B cell (primary cell): ENCODE data around the gene EBLN2. TPM values are rescaled to one million over a fixed set of nuclear protein-coding genes. Genes with fewer than 3 reads are reported as not detected.

Experiments used
- ATAC-seq: fragments of 200-7000 bp; cut with Tn5 transposase; one replicate; pipeline ENCODE4 v1.10.0; 2021; ENCODE audit warnings: low read depth, mild to moderate bottlenecking, moderate number of reproducible peaks, moderate library complexity
- CTCF ChIA-PET: fragments of 350-600 bp; sonication (Branson Sonifier 250); formaldehyde crosslinking; loops from one replicate; lab custom pipeline; 2021; ENCODE audit warnings: antibody characterized with exemption, inconsistent platforms; lab: Charles Lee
- POLR2A ChIA-PET: fragments of 350-600 bp; sonication (Branson Sonifier 250); formaldehyde crosslinking; loops from one replicate; lab custom pipeline; 2021; ENCODE audit warnings: antibody characterized with exemption; lab: Charles Lee
- DNase-seq: peaks from one replicate; pipeline ENCODE4 v3.0.0; 2013
- H2AFZ ChIP-seq: 2 replicates; pipeline ENCODE4 v1.6.1; 2012; ENCODE audit warnings: mild to moderate bottlenecking, low read depth, low read length; ENCODE audit not compliant: insufficient read depth, poor library complexity, severe bottlenecking
- H3K27ac ChIP-seq, 2 donors: 1 replicate in 1 of 2; 2 replicates in 1 of 2; pipeline ENCODE4 v1.5.1; 2012 to 2013; ENCODE audit warnings: low read length in 2 of 2, mild to moderate bottlenecking in 2 of 2, moderate library complexity in 1 of 2
- H3K27me3 ChIP-seq, 4 experiments: fragments of 200-600 bp in 1 of 4; sonication (generic) in 1 of 4; replicated peaks in 1 of 4; 1 replicate in 2 of 4; 2 replicates in 2 of 4; pipeline versions ENCODE4 v1.6.1 to v1.7.0; 2013 to 2016; ENCODE audit warnings: low read length in 3 of 4, mild to moderate bottlenecking in 2 of 4, mixed read lengths in 1 of 4, moderate library complexity in 1 of 4; ENCODE audit not compliant: insufficient read depth in 4 of 4, control insufficient read depth in 3 of 4; ENCODE audit errors: control extremely low read depth in 1 of 4
- H3K36me3 ChIP-seq, 2 experiments: replicated peaks in 1 of 2; 1 replicate in 1 of 2; 2 replicates in 1 of 2; pipeline versions ENCODE4 v1.6.1 to v1.7.1; 2013; ENCODE audit warnings: low read length in 1 of 2; ENCODE audit not compliant: insufficient read depth in 2 of 2, control insufficient read depth in 1 of 2; ENCODE audit errors: control extremely low read depth in 1 of 2, extremely low read depth in 1 of 2
- H3K4me1 ChIP-seq, 2 donors: fragments of 200-600 bp in 1 of 2; sonication (generic) in 1 of 2; 1 replicate in 1 of 2; 2 replicates in 1 of 2; pipeline versions ENCODE4 v1.5.1 to v1.6.1; 2013 to 2017; ENCODE audit warnings: low read length in 2 of 2; ENCODE audit not compliant: control insufficient read depth in 2 of 2, insufficient read depth in 2 of 2
- H3K4me2 ChIP-seq: replicated peaks from 2 replicates; pipeline ENCODE3; 2012; ENCODE audit warnings: mild to moderate bottlenecking, low read depth, low read length; ENCODE audit not compliant: poor library complexity, severe bottlenecking
- H3K4me3 ChIP-seq, 5 experiments: fragments of 200-600 bp in 1 of 5; sonication (generic) in 1 of 5; 1 replicate in 3 of 5; 2 replicates in 2 of 5; pipeline versions ENCODE4 v1.5.1 to v1.7.0; 2011 to 2016; ENCODE audit warnings: low read length in 4 of 5, mild to moderate bottlenecking in 4 of 5, low read depth in 2 of 5, control low read depth in 1 of 5, moderate library complexity in 1 of 5; ENCODE audit not compliant: insufficient read depth in 1 of 5; ENCODE audit errors: control extremely low read depth in 1 of 5, extremely low read depth in 1 of 5
- H3K79me2 ChIP-seq: fragments of 200-600 bp; sonication (generic); one replicate; pipeline ENCODE4 v1.6.0; 2016; ENCODE audit warnings: low read length; ENCODE audit not compliant: control insufficient read depth, insufficient read depth
- H3K9ac ChIP-seq: fragments of 200-600 bp; sonication (generic); 2 replicates; pipeline ENCODE4 v1.6.1; 2017; ENCODE audit warnings: mild to moderate bottlenecking, low read length, moderate library complexity
- H3K9me3 ChIP-seq, 3 donors: one replicate each; pipeline versions ENCODE4 v1.6.1 to v1.7.1; 2013; ENCODE audit warnings: low read length in 2 of 3; ENCODE audit not compliant: control insufficient read depth in 2 of 3, insufficient read depth in 1 of 3; ENCODE audit errors: control extremely low read depth in 1 of 3
- H4K20me1 ChIP-seq: 2 replicates; pipeline ENCODE4 v1.6.0; 2012; ENCODE audit warnings: mild to moderate bottlenecking, low read length; ENCODE audit not compliant: insufficient read depth, control insufficient read depth, poor library complexity, severe bottlenecking
- H3K27ac Mint-ChIP-seq: one replicate; pipeline ENCODE4 v1.8.0; 2021; ENCODE audit warnings: mixed read lengths
- H3K27me3 Mint-ChIP-seq: one replicate; pipeline ENCODE4 v1.8.0; 2021; ENCODE audit warnings: mixed read lengths
- H3K4me1 Mint-ChIP-seq: one replicate; pipeline ENCODE4 v1.8.0; 2021; ENCODE audit warnings: mixed read lengths
- H3K4me3 Mint-ChIP-seq: one replicate; pipeline ENCODE4 v1.8.0; 2021; ENCODE audit warnings: mixed read lengths
- H3K9me3 Mint-ChIP-seq: one replicate; pipeline ENCODE4 v1.8.0; 2022; ENCODE audit warnings: mixed read lengths; ENCODE audit not compliant: insufficient read depth
- EZH2 ChIP-seq: IDR thresholded peaks from 2 replicates; pipeline ENCODE4 v1.6.1; 2012; ENCODE audit warnings: borderline replicate concordance, low read depth, mild to moderate bottlenecking, moderate library complexity, low read length; ENCODE audit not compliant: insufficient read depth, poor library complexity, severe bottlenecking
- WGBS: methylation state at CpG from one replicate; pipeline ENCODE4 v1.1.5; 2013; ENCODE audit warnings: missing lambda C conversion rate; ENCODE audit not compliant: insufficient coverage; 5-methylcytosine and 5-hydroxymethylcytosine counted together
- intact Hi-C: fragments of 100-400 bp; cut with micrococcal nuclease; formaldehyde crosslinking; loops from one replicate; pipeline ENCODE4 v1.10.0; 2022
- polyA plus RNA-seq: library from polyadenylated mRNA; depleted of rRNA; stranded (reverse); fragments of >200 nt; gene quantifications from 2 replicates; pipeline ENCODE4 v1.2.3, GENCODE V29; 2012
- total RNA-seq, 2 donors: library from RNA; stranded (reverse); fragments of 120-200 nt in 1 of 2; gene quantifications; 1 replicate in 1 of 2; 2 replicates in 1 of 2; pipeline versions ENCODE4 v1.2.3 to v1.2.4, GENCODE V29; 2013 to 2022
- TF ChIP-seq, protein P1 (sequence below): fragments of 200-600 bp; IDR thresholded peaks from one replicate; pipeline ENCODE4 v1.8.0; 2022; ENCODE audit warnings: antibody characterized with exemption, mild to moderate bottlenecking

EBLN2 gene
- total and polyA plus RNA-seq, 2 donors (not counting 1 experiment from before 2014, with no cell fraction given) = 4.5 to 10.2 TPM

DNA sequence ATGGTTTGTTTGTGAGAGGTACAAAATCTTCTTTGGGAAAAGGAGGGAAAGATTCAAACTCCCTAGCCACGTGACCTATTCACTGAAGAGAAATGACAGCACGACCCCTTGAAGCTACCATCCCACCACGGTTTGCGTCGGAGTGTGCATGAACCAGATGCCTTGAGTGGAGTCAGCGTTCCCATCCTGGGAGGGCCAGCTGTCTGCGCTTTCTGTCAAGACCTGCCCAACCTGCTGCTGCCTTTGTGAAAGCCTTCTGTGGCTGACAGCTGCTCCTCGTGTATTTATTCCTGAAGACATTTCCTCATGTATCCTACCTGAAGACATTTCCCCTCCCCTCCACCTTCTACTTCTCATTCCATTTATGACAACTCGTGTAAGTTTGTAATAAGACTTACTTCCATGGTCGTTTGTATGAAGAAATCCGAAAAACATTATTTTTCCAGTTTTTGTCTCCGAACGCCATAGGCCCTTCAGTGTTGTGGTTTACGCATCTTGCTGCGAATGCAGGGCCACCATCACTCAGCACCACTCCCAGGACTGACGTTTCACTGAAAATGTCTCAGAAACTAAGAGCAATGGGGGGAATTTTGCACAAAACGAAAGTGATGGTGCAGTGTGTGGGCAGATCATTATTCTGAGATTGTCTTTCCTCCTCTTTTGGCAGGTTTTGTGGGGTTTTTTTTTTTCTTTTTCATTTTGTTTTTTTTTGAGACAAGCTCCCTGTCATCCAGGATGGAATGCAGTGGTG lies 18.9 kb downstream of the EBLN2 start:
- H3K9me3 Mint-ChIP-seq = no peaks in the 10 kb centered on the region
- DNase-seq = no peak
- no peak for TF ChIP-seq EZH2
- TF ChIP-seq, protein P1, sequence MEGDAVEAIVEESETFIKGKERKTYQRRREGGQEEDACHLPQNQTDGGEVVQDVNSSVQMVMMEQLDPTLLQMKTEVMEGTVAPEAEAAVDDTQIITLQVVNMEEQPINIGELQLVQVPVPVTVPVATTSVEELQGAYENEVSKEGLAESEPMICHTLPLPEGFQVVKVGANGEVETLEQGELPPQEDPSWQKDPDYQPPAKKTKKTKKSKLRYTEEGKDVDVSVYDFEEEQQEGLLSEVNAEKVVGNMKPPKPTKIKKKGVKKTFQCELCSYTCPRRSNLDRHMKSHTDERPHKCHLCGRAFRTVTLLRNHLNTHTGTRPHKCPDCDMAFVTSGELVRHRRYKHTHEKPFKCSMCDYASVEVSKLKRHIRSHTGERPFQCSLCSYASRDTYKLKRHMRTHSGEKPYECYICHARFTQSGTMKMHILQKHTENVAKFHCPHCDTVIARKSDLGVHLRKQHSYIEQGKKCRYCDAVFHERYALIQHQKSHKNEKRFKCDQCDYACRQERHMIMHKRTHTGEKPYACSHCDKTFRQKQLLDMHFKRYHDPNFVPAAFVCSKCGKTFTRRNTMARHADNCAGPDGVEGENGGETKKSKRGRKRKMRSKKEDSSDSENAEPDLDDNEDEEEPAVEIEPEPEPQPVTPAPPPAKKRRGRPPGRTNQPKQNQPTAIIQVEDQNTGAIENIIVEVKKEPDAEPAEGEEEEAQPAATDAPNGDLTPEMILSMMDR = no peak
- Histone ChIP-seq H3K4me2 (no peak overlapping the region), H2AFZ (no peak overlapping the region), H3K9me3 (no peaks in the 10 kb centered on the region), H3K4me3 (no peak overlapping the region), H3K9ac (no peak overlapping the region), H3K36me3 (no peaks in the 10 kb centered on the region), H3K27ac (no peak overlapping the region), H3K27me3 (no peaks in the 10 kb centered on the region), H3K79me2 (no peaks in the 10 kb centered on the region), H3K4me1 (no peaks in the 10 kb centered on the region), H4K20me1 (no peaks in the 10 kb centered on the region)
- H3K4me3 Mint-ChIP-seq = no peak overlapping the region
- intact Hi-C loops = no loop called here
- no peak for ATAC-seq
- H3K27ac Mint-ChIP-seq = no peak overlapping the region
- ChIA-PET POLR2A (no interaction called here), CTCF (no interaction called here)
- WGBS = 89% methylated on average over 8 of the region's 17 CpGs
- H3K4me1 Mint-ChIP-seq = no peaks in the 10 kb centered on the region
- H3K27me3 Mint-ChIP-seq = no peaks in the 10 kb centered on the region

DNA sequence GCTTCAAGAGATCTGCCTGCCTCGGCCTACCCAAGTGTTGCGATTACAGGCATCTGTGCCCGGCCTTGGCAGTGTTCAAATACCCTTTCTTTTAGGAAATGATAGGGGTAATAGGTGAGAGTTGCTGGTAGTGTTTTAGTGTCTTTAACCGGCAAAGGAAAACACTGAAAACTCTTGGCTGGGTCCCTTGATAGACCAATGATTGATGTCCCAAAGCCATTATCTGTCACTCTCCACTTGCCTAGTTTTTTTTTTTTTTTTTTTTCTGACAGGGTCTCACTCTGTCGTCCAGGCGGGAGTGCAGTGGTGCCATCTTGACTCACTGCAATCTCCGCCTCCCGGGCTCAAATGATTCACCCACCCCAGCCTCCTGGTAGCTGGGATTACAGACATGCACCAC lies 19.7 kb downstream of the EBLN2 start:
- TF ChIP-seq EZH2 = no peak
- no peak for ATAC-seq
- Histone ChIP-seq H3K9ac (no peak overlapping the region), H4K20me1 (no peaks in the 10 kb centered on the region), H3K4me3 (no peak overlapping the region), H3K36me3 (no peaks in the 10 kb centered on the region), H2AFZ (no peak overlapping the region), H3K9me3 (no peaks in the 10 kb centered on the region), H3K79me2 (no peaks in the 10 kb centered on the region), H3K4me1 (peaks cover 0 to 2% of the 10 kb centered on the region in 2 donors), H3K4me2 (no peak overlapping the region), H3K27ac (no peak overlapping the region), H3K27me3 (no peaks in the 10 kb centered on the region)
- no peak overlapping the region for H3K27ac Mint-ChIP-seq
- H3K4me3 Mint-ChIP-seq = no peak overlapping the region
- no peak for DNase-seq
- ChIA-PET CTCF (interaction anchor here (1.0 kb wide), 1 partner anchor 1370 kb away, joined by 3 read pairs; no protein-coding TSS in a partner anchor), POLR2A (no interaction called here)
- H3K27me3 Mint-ChIP-seq = no peaks in the 10 kb centered on the region
- H3K9me3 Mint-ChIP-seq = no peaks in the 10 kb centered on the region
- intact Hi-C loops = no loop called here
- 100% methylated on average over 3 of the region's 8 CpGs for WGBS
- H3K4me1 Mint-ChIP-seq = peaks cover 2% of the 10 kb centered on the region
